HFFc6 (cell line): ENCODE data around the gene ZKSCAN3. TPM values are rescaled to one million over a fixed set of nuclear protein-coding genes. Genes with fewer than 3 reads are reported as not detected.

Experiments used
- DNase-seq: peaks from one replicate; pipeline ENCODE4 v3.0.0-alpha.2; 2018
- H3K27ac Mint-ChIP-seq: 2 replicates; pipeline ENCODE4 v1.8.0; 2020; ENCODE audit warnings: mild to moderate bottlenecking, mixed read lengths
- H3K27me3 Mint-ChIP-seq: 2 replicates; pipeline ENCODE4 v1.8.0; 2021; ENCODE audit warnings: mild to moderate bottlenecking, moderate library complexity, mixed read lengths; ENCODE audit not compliant: insufficient read depth
- H3K36me3 Mint-ChIP-seq: 2 replicates; pipeline ENCODE4 v1.8.0; 2021; ENCODE audit warnings: low read depth, mixed read lengths
- H3K4me1 Mint-ChIP-seq: 2 replicates; pipeline ENCODE4 v1.8.0; 2020; ENCODE audit warnings: low read depth, mixed read lengths
- H3K4me3 Mint-ChIP-seq: 2 replicates; pipeline ENCODE4 v1.8.0; 2020; ENCODE audit warnings: mild to moderate bottlenecking, moderate library complexity, mixed read lengths
- H3K9me3 Mint-ChIP-seq: 2 replicates; pipeline ENCODE4 v1.8.0; 2020; ENCODE audit warnings: mild to moderate bottlenecking, mixed read lengths
- CTCF ChIP-seq: fragments of 200-600 bp; sonication (generic); IDR thresholded peaks from 2 replicates; pipeline ENCODE4 v1.5.0; 2021; ENCODE audit warnings: antibody characterized with exemption, mild to moderate bottlenecking
- total RNA-seq, 6 experiments: library from RNA; stranded (reverse); fragmentation: NEBNext Ultra II Directional; extraction: Animal tissue kit (Norgen Biotek cat#: 25700); gene quantifications; 2 replicates in 1 of 6; 3 replicates in 5 of 6; pipeline ENCODE4 v1.2.3, GENCODE V29; 2021

ZKSCAN3 gene
- total RNA-seq, 6 experiments from 2014 or later: 2.8 to 4.2 (median 3.6) TPM

GRCh38 chr6:28371706-28372451, 22.1 kb downstream of the ZKSCAN3 start:
- no peak for TF ChIP-seq CTCF
- H3K9me3 Mint-ChIP-seq: no peaks in the 10 kb centered on the region
- H3K4me1 Mint-ChIP-seq: no peaks in the 10 kb centered on the region
- no peaks in the 10 kb centered on the region for H3K36me3 Mint-ChIP-seq
- DNase-seq: no peak
- no peak overlapping the region for H3K4me3 Mint-ChIP-seq
- no peak overlapping the region for H3K27ac Mint-ChIP-seq
- H3K27me3 Mint-ChIP-seq: no peaks in the 10 kb centered on the region

- Mint-ChIP-seq H3K4me1 (no peaks in the 10 kb centered on the region), H3K9me3 (no peaks in the 10 kb centered on the region), H3K27me3 (no peaks in the 10 kb centered on the region), H3K36me3 (peaks cover 9% of the 10 kb centered on the region; the same call in 1 of the 2 replicates), H3K4me3 (no peak overlapping the region), H3K27ac (no peak overlapping the region)
- no peak for TF ChIP-seq CTCF
- DNase-seq: no peak
Observed at GRCh38 chr6:28373925-28374324, 24.2 kb downstream of the ZKSCAN3 start.

- TF ChIP-seq CTCF: no peak
- no peak for DNase-seq
- no peaks in the 10 kb centered on the region for H3K27me3 Mint-ChIP-seq
- H3K27ac Mint-ChIP-seq: no peak overlapping the region
- no peak overlapping the region for H3K4me3 Mint-ChIP-seq
- no peaks in the 10 kb centered on the region for H3K9me3 Mint-ChIP-seq
- peaks cover 40% of the 10 kb centered on the region for H3K36me3 Mint-ChIP-seq
- H3K4me1 Mint-ChIP-seq: peaks cover 4% of the 10 kb centered on the region; the same call in 1 of the 2 replicates
Observed at GRCh38 chr6:28377879-28378278, 28.1 kb downstream of the ZKSCAN3 start.

- no peak overlapping the region for H3K27ac Mint-ChIP-seq
- no peak overlapping the region for H3K4me3 Mint-ChIP-seq
- H3K9me3 Mint-ChIP-seq: no peaks in the 10 kb centered on the region
- H3K27me3 Mint-ChIP-seq: no peaks in the 10 kb centered on the region
- H3K36me3 Mint-ChIP-seq: peaks cover 43% of the 10 kb centered on the region
- TF ChIP-seq CTCF: no peak
- H3K4me1 Mint-ChIP-seq: peaks cover 12% of the 10 kb centered on the region
- no peak for DNase-seq
Observed at GRCh38 chr6:28378644-28379043, 28.9 kb downstream of the ZKSCAN3 start.

DNA sequence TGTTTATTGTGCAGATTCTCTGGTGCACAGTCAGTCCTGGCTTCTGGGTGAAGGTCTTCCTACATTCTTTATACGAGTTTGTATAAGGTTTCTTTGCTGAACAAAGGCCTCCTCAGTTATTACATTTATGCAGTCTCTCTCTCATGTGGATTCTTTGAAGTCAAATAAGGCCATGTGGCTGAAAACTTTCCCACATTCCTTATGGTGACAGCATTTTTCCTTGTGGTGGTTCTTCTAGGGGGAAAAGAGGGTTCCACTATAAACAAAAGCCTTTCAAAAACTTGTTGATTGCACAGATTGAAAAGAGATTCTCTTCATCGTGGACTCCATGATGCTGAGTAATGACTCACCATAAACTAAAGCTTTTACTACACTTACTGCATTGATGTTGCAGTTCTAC, 30.6 kb downstream of the ZKSCAN3 start:
- H3K27me3 Mint-ChIP-seq: no peaks in the 10 kb centered on the region
- TF ChIP-seq CTCF: no peak
- H3K27ac Mint-ChIP-seq: no peak overlapping the region
- H3K9me3 Mint-ChIP-seq: no peaks in the 10 kb centered on the region
- DNase-seq: no peak
- peaks cover 48% of the 10 kb centered on the region for H3K36me3 Mint-ChIP-seq
- peaks cover 16% of the 10 kb centered on the region for H3K4me1 Mint-ChIP-seq
- H3K4me3 Mint-ChIP-seq: no peak overlapping the region
